GM12878 (cell line): Measurements from ENCODE around the gene IRX6. TPM values are rescaled to one million over a fixed set of nuclear protein-coding genes. Genes with fewer than 3 reads are reported as not detected.

Experiments used
- ATAC-seq: fragments of 200-7000 bp; cut with Tn5 transposase; 3 replicates; pipeline ENCODE4 v1.9.1; 2020; ENCODE audit warnings: mild to moderate bottlenecking, moderate library complexity
- BruUV-seq: library from RNA; stranded (reverse); fragments of 400-500 nt; replicated peaks from 2 replicates; lab custom pipeline; 2021; lab: Mats Ljungman, UMichigan
- CTCF ChIA-PET: fragments of 300-600 bp; sonication (Branson Sonifier 250); formaldehyde crosslinking; extraction: SDS; loops from one replicate; lab custom pipeline; 2021; ENCODE audit warnings: inconsistent platforms; lab: Yijun Ruan, JAX
- POLR2A ChIA-PET: fragments of 350-600 bp; formaldehyde crosslinking; extraction: SDS; loops from one replicate; lab custom pipeline; 2021; ENCODE audit warnings: inconsistent platforms; lab: Charles Lee
- RAD21 ChIA-PET: fragments of 300-600 bp; sonication (Branson Sonifier 250); formaldehyde crosslinking; loops from one replicate; lab custom pipeline; 2023; ENCODE audit warnings: antibody characterized with exemption; ENCODE audit not compliant: unreplicated experiment; lab: Charles Lee
- SMC1A ChIA-PET: fragments of 300-600 bp; sonication (Branson Sonifier 250); formaldehyde crosslinking; loops from one replicate; lab custom pipeline; 2023; ENCODE audit not compliant: unreplicated experiment, uncharacterized antibody; lab: Charles Lee
- DNase-seq: peaks from one replicate; pipeline ENCODE4 v3.0.0-alpha.2; 2011; ENCODE audit warnings: low read depth, low spot score
- FAIRE-seq: peaks from 3 replicates; lab custom pipeline; 2011; peaks lifted over from hg19 to GRCh38; lab: Jason Lieb, UNC
- H2AFZ ChIP-seq: 2 replicates; pipeline ENCODE4 v1.6.0; 2011; ENCODE audit warnings: low read depth, low read length, control low read depth; ENCODE audit not compliant: control insufficient read depth
- H3K27ac ChIP-seq: 2 replicates; pipeline ENCODE4 v1.5.1; 2011; ENCODE audit warnings: control low read depth; ENCODE audit not compliant: control insufficient read depth, insufficient read depth
- H3K27me3 ChIP-seq, 2 experiments: replicated peaks in 1 of 2; 2 replicates each; pipeline versions ENCODE4 v1.6.0 to v1.6.1; 2011; ENCODE audit warnings: low read length in 1 of 2; ENCODE audit not compliant: control insufficient read depth in 2 of 2, insufficient read depth in 2 of 2
- H3K36me3 ChIP-seq, 2 experiments: 2 replicates each; pipeline ENCODE4 v1.5.1; 2011; ENCODE audit warnings: low read length in 1 of 2; ENCODE audit not compliant: control insufficient read depth in 2 of 2, insufficient read depth in 2 of 2
- H3K4me1 ChIP-seq: 2 replicates; pipeline ENCODE4 v1.6.1; 2011; ENCODE audit warnings: mild to moderate bottlenecking, low read length, moderate library complexity, mixed read lengths; ENCODE audit not compliant: control insufficient read depth, insufficient read depth
- H3K4me2 ChIP-seq: 2 replicates; pipeline ENCODE4 v1.6.0; 2011; ENCODE audit warnings: control low read depth; ENCODE audit not compliant: control insufficient read depth, insufficient read depth
- H3K4me3 ChIP-seq: fragments of 200-600 bp; sonication (generic); 2 replicates; pipeline ENCODE4 v1.5.1; 2016
- H3K79me2 ChIP-seq: 2 replicates; pipeline ENCODE4 v1.6.0; 2011; ENCODE audit warnings: low read length; ENCODE audit not compliant: control insufficient read depth, insufficient read depth
- H3K9ac ChIP-seq: 2 replicates; pipeline ENCODE4 v1.8.0; 2011; ENCODE audit warnings: low read length, control low read depth, mixed read lengths; ENCODE audit not compliant: control insufficient read depth, insufficient read depth
- H3K9me3 ChIP-seq: replicated peaks from 3 replicates; pipeline ENCODE4 v1.5.1; 2011; ENCODE audit warnings: mild to moderate bottlenecking, low read length; ENCODE audit not compliant: control insufficient read depth, insufficient read depth
- H4K20me1 ChIP-seq: 2 replicates; pipeline ENCODE4 v1.6.0; 2011; ENCODE audit not compliant: control insufficient read depth, insufficient read depth
- EP300 ChIP-seq, 2 experiments: fragments of 150-350 bp in 1 of 2; IDR thresholded peaks; 2 replicates each; pipeline ENCODE4 v1.6.1; 2011 to 2012; ENCODE audit warnings: low read depth in 2 of 2, low read length in 2 of 2, borderline replicate concordance in 1 of 2, improper control_type of control experiment in 1 of 2, inconsistent platforms in 1 of 2; ENCODE audit not compliant: control insufficient read depth in 1 of 2
- HDAC2 ChIP-seq: fragments of 200-600 bp; sonication (generic); IDR thresholded peaks from 2 replicates; pipeline ENCODE4 v1.6.1; 2017
- HDAC6 ChIP-seq: fragments of 200-600 bp; sonication (generic); IDR thresholded peaks from one replicate; pipeline ENCODE4 v1.8.0; 2017; ENCODE audit warnings: antibody characterized with exemption; ENCODE audit not compliant: unreplicated experiment
- KLF5 ChIP-seq: fragments of 450-650 bp; IDR thresholded peaks from 2 replicates; pipeline ENCODE4 v1.6.1; 2014; ENCODE audit warnings: mild to moderate bottlenecking; ENCODE audit not compliant: partially characterized antibody
- MTA3 ChIP-seq: IDR thresholded peaks from 2 replicates; pipeline ENCODE4 v1.6.1; 2012; ENCODE audit warnings: low read length, inconsistent platforms, borderline replicate concordance
- NBN ChIP-seq: fragments of 450-650 bp; IDR thresholded peaks from 2 replicates; pipeline ENCODE4 v1.6.1; 2016
- NFYB ChIP-seq: IDR thresholded peaks from 2 replicates; pipeline ENCODE4 v1.6.1; 2011; ENCODE audit warnings: low read depth, mild to moderate bottlenecking, low read length, improper control_type of control experiment, moderate library complexity; ENCODE audit not compliant: insufficient read depth
- SP1 ChIP-seq: IDR thresholded peaks from one replicate; pipeline ENCODE4 v1.6.1; 2011; ENCODE audit warnings: low read depth, low read length
- TCF3 ChIP-seq: IDR thresholded peaks from 2 replicates; pipeline ENCODE4 v1.6.1; 2012; ENCODE audit warnings: low read depth, mild to moderate bottlenecking, low read length, borderline replicate concordance; ENCODE audit not compliant: insufficient read depth
- YBX1 ChIP-seq: fragments of 450-650 bp; IDR thresholded peaks from 2 replicates; pipeline ENCODE4 v1.6.1; 2016; ENCODE audit warnings: antibody characterized with exemption
- ZNF207 ChIP-seq: fragments of 450-650 bp; IDR thresholded peaks from 2 replicates; pipeline ENCODE4 v1.6.1; 2014; ENCODE audit warnings: antibody characterized with exemption, mild to moderate bottlenecking, borderline replicate concordance
- ZNF384 ChIP-seq: IDR thresholded peaks from 2 replicates; pipeline ENCODE4 v1.6.1; 2012; ENCODE audit warnings: low read depth, mild to moderate bottlenecking, low read length, improper control_type of control experiment, borderline replicate concordance
- WGBS: methylation state at CpG from one replicate; pipeline ENCODE4 v1.1.6; 2016; ENCODE audit warnings: low lambda C conversion rate; ENCODE audit not compliant: insufficient replicate concordance, insufficient coverage; ENCODE audit errors: missing lambda C conversion rate; 5-methylcytosine and 5-hydroxymethylcytosine counted together
- in situ Hi-C: fragments of 300-500 bp; cut with MboI; formaldehyde crosslinking; loops from 9 replicates; pipeline ENCODE4 v1.14.3; 2018; ENCODE audit warnings: mixed read lengths
- intact Hi-C: fragments of 100-400 bp; cut with micrococcal nuclease; formaldehyde crosslinking; loops from one replicate; pipeline ENCODE4 v1.14.2; 2022; ENCODE audit not compliant: unreplicated experiment
- polyA plus RNA-seq, 11 experiments: library from polyadenylated mRNA; depleted of rRNA in 4 of 11; unstranded in 6 of 11; stranded (reverse) in 5 of 11; fragments of >200 nt; fragmentation: Nextera tagmentation in 4 of 11; fragmentation: Illumina TruSeq in 1 of 11; extraction: Ambion mirVana in 4 of 11; extraction: Trizol in 1 of 11; gene quantifications; 1 replicate in 1 of 11; 2 replicates in 10 of 11; pipeline versions ENCODE4 v1.2.1 to v1.2.3, GENCODE V29; 2011 to 2016; ENCODE audit warnings: inconsistent platforms in 2 of 11, missing spikeins in 2 of 11, low read depth in 1 of 11
- total RNA-seq, 4 experiments: library from RNA; depleted of rRNA in 3 of 4; stranded (reverse); fragments of >200 nt in 3 of 4; fragmentation: Illumina TruSeq in 1 of 4; extraction: Trizol in 1 of 4; gene quantifications; 2 replicates each; pipeline versions ENCODE4 v1.2.1 to v1.2.3, GENCODE V29; 2013 to 2021
- TF ChIP-seq, protein P1 (sequence below): fragments of 450-650 bp; IDR thresholded peaks from 2 replicates; pipeline ENCODE4 v1.6.1; 2016; ENCODE audit warnings: mild to moderate bottlenecking, moderate library complexity, borderline replicate concordance

Gene IRX6
- total and polyA plus RNA-seq, 10 of the 15 experiments (the other 5 are each of a cell fraction or from before 2014, with no cell fraction given) = not detected

- no peak overlapping the region for H3K27ac ChIP-seq
- ATAC-seq (no peak), FAIRE-seq (no peak), DNase-seq (no peak)
- H3K4me2 ChIP-seq = no peak overlapping the region
- no peaks in the 10 kb centered on the region for H3K36me3 ChIP-seq
- intact Hi-C loops (no loop called here), in situ Hi-C loops (no loop called here)
- no peaks in the 10 kb centered on the region for H3K9me3 ChIP-seq
- no peaks in the 10 kb centered on the region for H4K20me1 ChIP-seq
- H3K4me1 ChIP-seq = no peaks in the 10 kb centered on the region
- 25% methylated on average over 1 of the region's 1 CpG for WGBS
- CTCF ChIA-PET = no interaction called here
- H3K9ac ChIP-seq = no peak overlapping the region
- POLR2A ChIA-PET = no interaction called here
- BruUV-seq = no TSS peak
- H3K4me3 ChIP-seq = no peak overlapping the region
- SMC1A ChIA-PET = no interaction called here
- no peaks in the 10 kb centered on the region; a peak in 1 of 4 replicates for H3K27me3 ChIP-seq
- no peaks in the 10 kb centered on the region for H3K79me2 ChIP-seq
- TF ChIP-seq YBX1 = no peak
- no peak overlapping the region for H2AFZ ChIP-seq
- RAD21 ChIA-PET = no interaction called here
Observed at GRCh38 chr16:55292491-55292890, 31.5 kb upstream of the IRX6 start.

- ATAC-seq (no peak), FAIRE-seq (no peak), DNase-seq (no peak)
- H3K4me3 ChIP-seq = no peak overlapping the region
- ChIA-PET RAD21 (no interaction called here), CTCF (interaction anchor here (0.9 kb wide), 1 partner anchor 78 kb away, joined by 3 read pairs; no protein-coding TSS in a partner anchor), SMC1A (no interaction called here), POLR2A (no interaction called here)
- no peak overlapping the region for H3K9ac ChIP-seq
- H3K79me2 ChIP-seq = no peaks in the 10 kb centered on the region
- 39% methylated on average over 4 of the region's 4 CpGs for WGBS
- H3K27ac ChIP-seq = no peak overlapping the region
- no peaks in the 10 kb centered on the region for H3K36me3 ChIP-seq
- H3K4me1 ChIP-seq = no peaks in the 10 kb centered on the region
- TF ChIP-seq NFYB (no peak), ZNF384 (no peak), MTA3 (no peak), HDAC2 (no peak), HDAC6 (no peak), KLF5 (no peak), TCF3 (no peak), ZNF207 (no peak), EP300 (IDR thresholded peaks at IDR 0.05; ENCODE audit: borderline replicate concordance in 1 of 2, control insufficient read depth in 1 of 2, low read depth in 2 of 2, low read length in 2 of 2) (no peak), NBN (no peak), SP1 (no peak)
- TF ChIP-seq, protein P1, sequence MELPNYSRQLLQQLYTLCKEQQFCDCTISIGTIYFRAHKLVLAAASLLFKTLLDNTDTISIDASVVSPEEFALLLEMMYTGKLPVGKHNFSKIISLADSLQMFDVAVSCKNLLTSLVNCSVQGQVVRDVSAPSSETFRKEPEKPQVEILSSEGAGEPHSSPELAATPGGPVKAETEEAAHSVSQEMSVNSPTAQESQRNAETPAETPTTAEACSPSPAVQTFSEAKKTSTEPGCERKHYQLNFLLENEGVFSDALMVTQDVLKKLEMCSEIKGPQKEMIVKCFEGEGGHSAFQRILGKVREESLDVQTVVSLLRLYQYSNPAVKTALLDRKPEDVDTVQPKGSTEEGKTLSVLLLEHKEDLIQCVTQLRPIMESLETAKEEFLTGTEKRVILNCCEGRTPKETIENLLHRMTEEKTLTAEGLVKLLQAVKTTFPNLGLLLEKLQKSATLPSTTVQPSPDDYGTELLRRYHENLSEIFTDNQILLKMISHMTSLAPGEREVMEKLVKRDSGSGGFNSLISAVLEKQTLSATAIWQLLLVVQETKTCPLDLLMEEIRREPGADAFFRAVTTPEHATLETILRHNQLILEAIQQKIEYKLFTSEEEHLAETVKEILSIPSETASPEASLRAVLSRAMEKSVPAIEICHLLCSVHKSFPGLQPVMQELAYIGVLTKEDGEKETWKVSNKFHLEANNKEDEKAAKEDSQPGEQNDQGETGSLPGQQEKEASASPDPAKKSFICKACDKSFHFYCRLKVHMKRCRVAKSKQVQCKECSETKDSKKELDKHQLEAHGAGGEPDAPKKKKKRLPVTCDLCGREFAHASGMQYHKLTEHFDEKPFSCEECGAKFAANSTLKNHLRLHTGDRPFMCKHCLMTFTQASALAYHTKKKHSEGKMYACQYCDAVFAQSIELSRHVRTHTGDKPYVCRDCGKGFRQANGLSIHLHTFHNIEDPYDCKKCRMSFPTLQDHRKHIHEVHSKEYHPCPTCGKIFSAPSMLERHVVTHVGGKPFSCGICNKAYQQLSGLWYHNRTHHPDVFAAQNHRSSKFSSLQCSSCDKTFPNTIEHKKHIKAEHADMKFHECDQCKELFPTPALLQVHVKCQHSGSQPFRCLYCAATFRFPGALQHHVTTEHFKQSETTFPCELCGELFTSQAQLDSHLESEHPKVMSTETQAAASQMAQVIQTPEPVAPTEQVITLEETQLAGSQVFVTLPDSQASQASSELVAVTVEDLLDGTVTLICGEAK = no peak
- in situ Hi-C loops (no loop called here), intact Hi-C loops (no loop called here)
- no peak overlapping the region for H2AFZ ChIP-seq
- no peaks in the 10 kb centered on the region; a peak in 1 of 4 replicates for H3K27me3 ChIP-seq
- H4K20me1 ChIP-seq = no peaks in the 10 kb centered on the region
- BruUV-seq = no TSS peak
- no peak overlapping the region for H3K4me2 ChIP-seq
- H3K9me3 ChIP-seq = no peaks in the 10 kb centered on the region
Observed at GRCh38 chr16:55294129-55294528, 29.9 kb upstream of the IRX6 start.
